ENCODE data around the gene EVX1. TPM values are rescaled to one million over a fixed set of nuclear protein-coding genes. Genes with fewer than 3 reads are reported as not detected.
A peak's percentile ranks its signal among the peaks of the same experiment; 100 is the strongest.

EVX1 gene
- total RNA-seq, 6 donors from 2014 or later, result not detected

DNA sequence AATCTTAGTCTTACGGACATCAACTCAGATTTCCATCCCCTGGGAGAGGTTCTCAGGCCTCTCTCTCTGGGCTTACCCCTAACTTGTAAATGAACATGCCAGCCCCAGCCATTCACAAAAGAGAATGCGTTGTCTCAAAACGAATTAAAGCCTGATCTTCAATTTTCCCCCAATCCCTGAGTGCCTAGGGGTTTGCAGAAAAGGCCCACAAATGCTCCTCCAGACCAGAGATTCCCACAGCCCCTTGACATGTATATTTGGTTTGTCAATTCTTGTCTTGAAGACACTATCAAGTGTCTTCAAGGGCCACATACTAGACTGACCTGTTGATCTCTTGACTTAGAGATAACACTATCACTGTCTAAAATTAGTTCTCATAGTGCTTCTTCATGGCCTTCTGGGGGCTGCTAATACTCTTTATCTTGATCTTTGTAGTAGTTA, 30.8 kb upstream of the EVX1 start:
- no peak overlapping the region for H3K27ac ChIP-seq
- no peak for TF ChIP-seq CTCF (IDR thresholded peaks at IDR 0.05)
- TF ChIP-seq POLR2AphosphoS5 (IDR thresholded peaks at IDR 0.05), result no peak
- TF ChIP-seq POLR2A (IDR thresholded peaks at IDR 0.05), result no peak
- no peak for TF ChIP-seq EP300 (IDR thresholded peaks at IDR 0.05)
- ATAC-seq (ENCODE audit: low FRiP score in 2 of 2) (no peak), DNase-seq (no peak)
- H3K4me1 ChIP-seq, result peaks cover 9 to 20% (median 15%) of the 10 kb centered on the region in 4 donors
- no peaks in the 10 kb centered on the region for H3K36me3 ChIP-seq
- H3K4me3 ChIP-seq, result no peak overlapping the region
- H3K27me3 ChIP-seq, result peaks cover 0 to 59% (median 29%) of the 10 kb centered on the region in 4 donors
- H3K9me3 ChIP-seq, result no peaks in the 10 kb centered on the region
- WGBS, 2 donors, result 29 to 35% methylated on average over 3 of the region's 3 CpGs

DNA sequence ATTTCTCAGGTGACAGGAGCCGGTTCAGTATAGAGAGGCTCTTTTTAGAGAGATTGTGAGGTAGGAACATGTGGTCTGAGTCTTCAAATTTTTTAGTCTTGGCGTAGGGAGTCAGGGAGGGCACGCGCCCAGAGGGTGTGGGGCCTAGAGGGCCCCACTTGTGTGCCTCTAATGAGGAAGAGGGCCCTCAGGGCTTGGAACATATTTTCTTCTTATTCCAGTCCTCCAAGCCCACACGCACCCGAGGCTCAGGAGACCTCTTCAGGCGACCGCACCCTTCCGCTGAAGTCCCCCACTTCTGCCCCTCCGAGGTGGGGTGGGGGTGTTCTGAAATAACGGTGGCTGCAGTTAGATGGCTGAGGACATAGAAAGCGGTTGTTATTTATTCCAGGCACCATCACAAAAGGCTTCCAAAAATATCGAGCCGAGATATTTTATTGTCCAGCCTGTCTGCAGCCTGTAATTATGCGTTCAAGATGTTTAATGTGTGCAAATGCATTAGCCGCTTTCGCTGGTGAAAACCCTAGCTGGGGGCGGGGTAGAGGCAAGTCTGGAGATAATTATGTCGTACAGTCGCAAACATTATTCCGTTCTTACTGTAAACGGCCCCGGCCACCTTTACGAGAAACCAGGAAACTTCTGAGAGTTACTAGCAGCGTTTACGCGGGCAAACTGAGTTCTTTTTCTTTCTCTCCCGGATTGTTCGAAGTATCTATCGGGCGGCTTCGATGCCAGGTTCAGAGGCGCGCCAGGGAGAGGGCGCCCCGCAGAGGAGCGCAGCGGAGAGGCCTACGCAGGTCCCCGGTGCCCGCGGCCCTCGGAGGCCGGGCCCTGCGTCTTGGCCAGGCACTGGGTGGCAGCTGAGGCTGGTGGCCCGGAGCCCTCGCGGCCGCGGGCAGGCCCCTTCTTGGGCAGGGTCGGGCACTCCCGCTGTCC, 29.8 kb upstream of the EVX1 start:
- no peak overlapping the region for H3K27ac ChIP-seq
- TF ChIP-seq POLR2AphosphoS5 (IDR thresholded peaks at IDR 0.05) (no peak), EP300 (IDR thresholded peaks at IDR 0.05) (no peak), CTCF (IDR thresholded peaks at IDR 0.05) (no peak), POLR2A (IDR thresholded peaks at IDR 0.05) (no peak)
- H3K4me1 ChIP-seq, result peaks cover 9 to 20% (median 15%) of the 10 kb centered on the region in 4 donors
- H3K27me3 ChIP-seq, result peaks cover 0 to 53% (median 28%) of the 10 kb centered on the region in 4 donors
- ATAC-seq (ENCODE audit: low FRiP score in 2 of 2), result no peak
- H3K9me3 ChIP-seq, result no peaks in the 10 kb centered on the region
- 11% methylated on average over 33 to 51 of the region's 52 CpGs for WGBS, 2 donors
- no peak overlapping the region for H3K4me3 ChIP-seq
- DNase-seq, result peak in 1 of 2 donors; percentile 79
- no peaks in the 10 kb centered on the region for H3K36me3 ChIP-seq

- H3K9me3 ChIP-seq, result no peaks in the 10 kb centered on the region
- no peak for ATAC-seq (ENCODE audit: low FRiP score in 2 of 2)
- peaks cover 9 to 20% (median 15%) of the 10 kb centered on the region in 4 donors for H3K4me1 ChIP-seq
- 35 to 49% methylated on average over 16 to 41 of the region's 50 CpGs for WGBS, 2 donors
- DNase-seq, result peak in 1 of 2 donors; percentile 64
- H3K27ac ChIP-seq, result no peak overlapping the region
- no peaks in the 10 kb centered on the region for H3K36me3 ChIP-seq
- peaks cover 0 to 47% (median 25%) of the 10 kb centered on the region in 4 donors for H3K27me3 ChIP-seq
- no peak for TF ChIP-seq POLR2A (IDR thresholded peaks at IDR 0.05)
- TF ChIP-seq EP300 (IDR thresholded peaks at IDR 0.05), result no peak
- no peak for TF ChIP-seq POLR2AphosphoS5 (IDR thresholded peaks at IDR 0.05)
- TF ChIP-seq CTCF (IDR thresholded peaks at IDR 0.05), result no peak
- no peak overlapping the region for H3K4me3 ChIP-seq
Measured at GRCh38 chr7:27213433-27214238, 29.0 kb upstream of the EVX1 start.

- H3K4me1 ChIP-seq, result peaks cover 9 to 20% (median 15%) of the 10 kb centered on the region in 4 donors
- H3K4me3 ChIP-seq, result no peak overlapping the region
- DNase-seq (no peak), ATAC-seq (ENCODE audit: low FRiP score in 2 of 2) (no peak)
- H3K36me3 ChIP-seq, result no peaks in the 10 kb centered on the region
- no peaks in the 10 kb centered on the region for H3K9me3 ChIP-seq
- TF ChIP-seq POLR2A (IDR thresholded peaks at IDR 0.05) (no peak), EP300 (IDR thresholded peaks at IDR 0.05) (no peak), CTCF (IDR thresholded peaks at IDR 0.05) (no peak), POLR2AphosphoS5 (IDR thresholded peaks at IDR 0.05) (no peak)
- 57 to 65% methylated on average over 8 of the region's 8 CpGs for WGBS, 2 donors
- peaks cover 0 to 52% (median 26%) of the 10 kb centered on the region in 4 donors for H3K27me3 ChIP-seq
- H3K27ac ChIP-seq, result no peak overlapping the region
Measured at GRCh38 chr7:27214239-27214950, 28.2 kb upstream of the EVX1 start.
